SK-N-SH (cell line): ENCODE data around the gene SLC35F1. TPM values are rescaled to one million over a fixed set of nuclear protein-coding genes. Genes with fewer than 3 reads are reported as not detected.

ENCODE experiments used
- CTCF ChIA-PET: fragments of 300-600, 350-600 bp; formaldehyde crosslinking; extraction: SDS; loops from one replicate; lab custom pipeline; 2021; lab: Yijun Ruan, JAX
- POLR2A ChIA-PET: fragments of 350-600 bp; sonication (Branson Sonifier 250); formaldehyde crosslinking; extraction: SDS; loops from one replicate; lab custom pipeline; 2020; ENCODE audit warnings: antibody characterized with exemption, inconsistent platforms; lab: Yijun Ruan, JAX
- DNase-seq: peaks from one replicate; pipeline ENCODE4 v3.0.0; 2012
- H2AFZ ChIP-seq: fragments of 200-600 bp; sonication (generic); 2 replicates; pipeline ENCODE4 v1.8.1; 2016; ENCODE audit warnings: antibody characterized with exemption, mild to moderate bottlenecking, low read depth
- H3F3A ChIP-seq: fragments of 200-600 bp; sonication (generic); replicated peaks from 2 replicates; pipeline ENCODE3; 2016; ENCODE audit warnings: antibody characterized with exemption, mild to moderate bottlenecking; ENCODE audit not compliant: insufficient read depth
- H3K27ac ChIP-seq, 2 experiments: fragments of 200-500 bp in 1 of 2; fragments of 200-600 bp in 1 of 2; sonication (Bioruptor generic) in 1 of 2; sonication (generic), shearing (Covaris generic) in 1 of 2; 2 replicates each; pipeline versions ENCODE4 v1.5.1 to v1.6.1; 2014 to 2016; ENCODE audit warnings: low read depth in 2 of 2, inconsistent platforms in 1 of 2, low read length in 1 of 2, mild to moderate bottlenecking in 1 of 2, mixed read lengths in 1 of 2
- H3K27me3 ChIP-seq: fragments of 200-600 bp; sonication (generic), shearing (Covaris generic); 2 replicates; pipeline ENCODE4 v1.6.1; 2016; ENCODE audit warnings: mixed run types; ENCODE audit not compliant: insufficient read depth
- H3K36me3 ChIP-seq, 2 experiments: fragments of 200-500 bp in 1 of 2; fragments of 200-600 bp in 1 of 2; sonication (Bioruptor generic) in 1 of 2; sonication (generic) in 1 of 2; replicated peaks in 1 of 2; 2 replicates each; pipeline versions ENCODE3 to v1.5.1; 2014 to 2016; ENCODE audit warnings: low read length in 1 of 2, mild to moderate bottlenecking in 1 of 2; ENCODE audit not compliant: insufficient read depth in 2 of 2, control insufficient read depth in 1 of 2
- H3K4me1 ChIP-seq, 2 experiments: fragments of 200-500 bp in 1 of 2; fragments of 200-600 bp in 1 of 2; sonication (Bioruptor generic) in 1 of 2; sonication (generic), shearing (Covaris generic) in 1 of 2; 2 replicates each; pipeline versions ENCODE4 v1.5.1 to v1.6.1; 2014 to 2016; ENCODE audit warnings: low read depth in 1 of 2, low read length in 1 of 2, mixed run types in 1 of 2; ENCODE audit not compliant: insufficient read depth in 2 of 2, control insufficient read depth in 1 of 2
- H3K4me2 ChIP-seq: fragments of 200-600 bp; sonication (generic), shearing (Covaris generic); 2 replicates; pipeline ENCODE4 v1.6.1; 2017; ENCODE audit warnings: mixed run types
- H3K4me3 ChIP-seq, 2 experiments: fragments of 200-500 bp in 1 of 2; fragments of 200-600 bp in 1 of 2; sonication (Bioruptor generic) in 1 of 2; sonication (generic), shearing (Covaris generic) in 1 of 2; 2 replicates each; pipeline versions ENCODE4 v1.5.1 to v1.8.1; 2014 to 2016; ENCODE audit warnings: low read depth in 2 of 2, inconsistent platforms in 1 of 2, low read length in 1 of 2, mild to moderate bottlenecking in 1 of 2, mixed read lengths in 1 of 2, moderate library complexity in 1 of 2
- H3K79me2 ChIP-seq: fragments of 200-600 bp; sonication (generic); 2 replicates; pipeline ENCODE4 v1.8.1; 2017; ENCODE audit warnings: mild to moderate bottlenecking; ENCODE audit not compliant: insufficient read depth
- H3K9ac ChIP-seq: fragments of 200-600 bp; sonication (generic); 2 replicates; pipeline ENCODE4 v1.6.1; 2017; ENCODE audit warnings: mixed run types
- H3K9me2 ChIP-seq: fragments of 200-600 bp; sonication (generic); 2 replicates; pipeline ENCODE4 v1.6.1; 2017; ENCODE audit warnings: mixed run types
- H3K9me3 ChIP-seq: fragments of 200-600 bp; sonication (generic); 2 replicates; pipeline ENCODE4 v1.6.1; 2017; ENCODE audit warnings: mixed run types, mild to moderate bottlenecking, moderate library complexity
- H4K20me1 ChIP-seq: fragments of 200-600 bp; sonication (generic); 2 replicates; pipeline ENCODE4 v1.6.1; 2017; ENCODE audit warnings: mild to moderate bottlenecking, mixed run types; ENCODE audit not compliant: insufficient read depth
- EP300 ChIP-seq, 2 experiments: IDR thresholded peaks; 2 replicates each; pipeline versions ENCODE4 v1.4.0 to v1.6.1; 2012; ENCODE audit warnings: borderline replicate concordance in 1 of 2, low read depth in 1 of 2, low read length in 1 of 2
- EZH2phosphoT487 ChIP-seq: fragments of 200-600 bp; sonication (generic); IDR thresholded peaks from 2 replicates; pipeline ENCODE4 v1.6.1; 2017; ENCODE audit warnings: low read depth, mixed run types, mild to moderate bottlenecking, antibody characterized with exemption, moderate library complexity, borderline replicate concordance
- FOXM1 ChIP-seq: IDR thresholded peaks from 2 replicates; pipeline ENCODE4 v1.4.0; 2012; ENCODE audit warnings: low read depth, mild to moderate bottlenecking
- GATA2 ChIP-seq: sonication (generic); formaldehyde crosslinking; IDR thresholded peaks from 2 replicates; pipeline ENCODE4 v1.5.0; 2020; ENCODE audit warnings: mild to moderate bottlenecking, missing genetic modification reagents
- IRF3 ChIP-seq: fragments of 150-350 bp; IDR thresholded peaks from 2 replicates; pipeline ENCODE4 v1.6.1; 2016; ENCODE audit warnings: mild to moderate bottlenecking, low read depth, low read length
- JUND ChIP-seq: IDR thresholded peaks from 2 replicates; pipeline ENCODE4 v1.4.0; 2012
- MAX ChIP-seq: IDR thresholded peaks from 2 replicates; pipeline ENCODE4 v1.4.0; 2012; ENCODE audit warnings: low read depth
- MEF2A ChIP-seq: IDR thresholded peaks from 2 replicates; pipeline ENCODE4 v1.4.0; 2012; ENCODE audit warnings: low read depth, borderline replicate concordance
- MXI1 ChIP-seq: IDR thresholded peaks from 2 replicates; pipeline ENCODE4 v1.6.1; 2012; ENCODE audit warnings: mild to moderate bottlenecking, low read depth, low read length, improper control_type of control experiment
- NFIC ChIP-seq: IDR thresholded peaks from 2 replicates; pipeline ENCODE4 v1.4.0; 2012; ENCODE audit warnings: borderline replicate concordance
- RAD21 ChIP-seq: IDR thresholded peaks from 2 replicates; pipeline ENCODE4 v1.6.1; 2012; ENCODE audit warnings: mild to moderate bottlenecking, low read length
- RFX5 ChIP-seq: IDR thresholded peaks from 2 replicates; pipeline ENCODE4 v1.6.1; 2012; ENCODE audit warnings: mild to moderate bottlenecking, improper control_type of control experiment, low read length
- SIN3A ChIP-seq: IDR thresholded peaks from 2 replicates; pipeline ENCODE4 v1.6.1; 2012; ENCODE audit warnings: low read depth, mild to moderate bottlenecking, low read length, moderate library complexity, borderline replicate concordance
- TAF1 ChIP-seq: IDR thresholded peaks from 2 replicates; pipeline ENCODE4 v1.6.1; 2012; ENCODE audit warnings: low read depth, mild to moderate bottlenecking, low read length, moderate library complexity, borderline replicate concordance
- TCF12 ChIP-seq: IDR thresholded peaks from 2 replicates; pipeline ENCODE4 v1.4.0; 2012
- TEAD4 ChIP-seq: IDR thresholded peaks from 2 replicates; pipeline ENCODE4 v1.4.0; 2012; ENCODE audit warnings: mild to moderate bottlenecking, borderline replicate concordance; ENCODE audit not compliant: insufficient read depth
- YY1 ChIP-seq: IDR thresholded peaks from 2 replicates; pipeline ENCODE4 v1.4.0; 2012; ENCODE audit warnings: low read depth, mild to moderate bottlenecking
- WGBS: methylation state at CpG from one replicate; pipeline ENCODE4 v1.1.6; 2017; ENCODE audit warnings: low lambda C conversion rate; 5-methylcytosine and 5-hydroxymethylcytosine counted together
- polyA plus RNA-seq, 3 experiments: library from polyadenylated mRNA; depleted of rRNA; stranded (reverse); fragments of >200 nt; gene quantifications; 2 replicates each; pipeline ENCODE4 v1.2.3, GENCODE V29; 2012
- TF ChIP-seq, protein P1 (sequence below): fragments of 150-350 bp; IDR thresholded peaks from 2 replicates; pipeline ENCODE4 v1.6.1; 2017; ENCODE audit warnings: antibody characterized with exemption, low read length, low read depth, borderline replicate concordance
- TF ChIP-seq, protein P2 (sequence below): IDR thresholded peaks from 2 replicates; pipeline ENCODE4 v1.4.0; 2012; ENCODE audit warnings: low read depth, borderline replicate concordance

The SLC35F1 gene
- polyA plus RNA-seq, 1 of the 3 experiments (the other 2 are of a cell fraction), result under 0.01 TPM

DNA sequence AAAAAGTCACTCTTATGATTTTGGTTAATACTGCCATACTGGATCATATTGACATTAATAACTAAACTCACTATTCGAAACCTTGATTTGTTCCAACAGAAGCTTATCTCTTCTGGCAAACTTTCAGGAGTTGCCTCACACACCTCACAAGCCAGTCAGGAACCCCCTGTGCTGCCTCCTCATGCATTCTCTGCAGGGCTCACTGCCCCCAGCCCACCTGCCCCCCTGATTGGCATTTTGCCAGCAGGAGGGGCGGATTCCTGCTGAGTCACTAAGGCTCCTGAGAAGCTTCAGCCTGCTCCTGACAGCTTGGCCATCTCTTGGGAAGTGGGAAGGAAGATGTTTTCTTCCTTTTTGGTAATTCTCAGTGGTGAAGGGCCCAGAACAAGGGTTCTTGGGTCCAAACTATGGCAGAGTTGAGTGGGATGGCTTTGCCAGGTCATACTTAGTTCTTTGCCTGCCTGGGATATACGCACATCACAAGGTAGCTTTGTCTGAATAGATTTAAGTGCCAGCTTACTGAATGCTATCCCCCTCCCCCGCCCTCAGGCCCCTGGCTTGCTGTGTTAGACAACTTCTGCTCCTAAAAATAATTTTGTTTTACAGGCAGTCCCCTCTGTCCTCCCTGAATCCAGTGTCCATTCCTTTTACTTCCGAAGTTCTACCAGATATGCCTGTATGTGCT lies 31.4 kb downstream of the SLC35F1 start:
- Histone ChIP-seq H2AFZ (no peak overlapping the region), H3K9me2 (no peaks in the 10 kb centered on the region), H4K20me1 (no peaks in the 10 kb centered on the region), H3K4me1 (no peaks in the 10 kb centered on the region), H3K9ac (no peak overlapping the region), H3F3A (no peaks in the 10 kb centered on the region), H3K9me3 (no peaks in the 10 kb centered on the region), H3K4me2 (no peak overlapping the region), H3K79me2 (no peaks in the 10 kb centered on the region), H3K4me3 (no peak overlapping the region), H3K27ac (no peak overlapping the region), H3K36me3 (no peaks in the 10 kb centered on the region), H3K27me3 (no peaks in the 10 kb centered on the region)
- TF ChIP-seq FOXM1 (no peak), MXI1 (no peak), TAF1 (no peak), NFIC (0 out of 2 replicates have a peak, but pooled peaks have one; percentile 16), JUND (no peak), EP300 (IDR thresholded peaks at IDR 0.05; ENCODE audit: borderline replicate concordance in 1 of 2, low read depth in 1 of 2, low read length in 1 of 2) (no peak)
- DNase-seq, result no peak
- POLR2A ChIA-PET, result no interaction called here
- 7% methylated on average over 5 of the region's 5 CpGs for WGBS
- CTCF ChIA-PET, result interaction anchor here (0.7 kb wide), 1 partner anchor 50 kb away, joined by 3 read pairs; no protein-coding TSS in a partner anchor

DNA sequence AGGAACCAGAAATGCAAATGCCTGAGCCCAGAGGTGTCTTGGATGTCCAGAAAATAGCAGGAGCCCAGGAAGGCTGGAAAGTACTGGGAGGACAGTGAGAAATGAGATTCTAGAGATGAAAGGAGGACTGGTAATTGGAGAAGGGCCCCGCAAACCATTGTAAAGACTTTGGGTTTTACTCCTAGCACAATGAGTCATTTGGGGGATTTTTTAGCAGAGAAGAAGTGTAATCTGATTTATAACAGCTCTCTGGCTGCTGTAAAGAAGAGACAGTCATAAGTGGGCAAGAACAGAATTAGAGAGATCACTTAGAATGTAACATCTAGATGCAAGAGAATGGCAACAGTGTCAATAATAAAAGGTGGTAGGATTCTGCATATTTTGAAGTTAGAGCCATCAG lies 40.2 kb downstream of the SLC35F1 start:
- Histone ChIP-seq H3K4me1 (no peaks in the 10 kb centered on the region), H3F3A (no peaks in the 10 kb centered on the region), H3K27me3 (no peaks in the 10 kb centered on the region), H3K36me3 (no peaks in the 10 kb centered on the region), H4K20me1 (no peaks in the 10 kb centered on the region), H3K9me2 (no peaks in the 10 kb centered on the region), H3K27ac (no peak overlapping the region), H3K9me3 (no peaks in the 10 kb centered on the region), H3K4me2 (no peak overlapping the region), H3K9ac (no peak overlapping the region), H3K79me2 (no peaks in the 10 kb centered on the region), H3K4me3 (no peak overlapping the region), H2AFZ (no peak overlapping the region)
- no peak for DNase-seq
- 0% methylated on average over 1 of the region's 1 CpG for WGBS
- TF ChIP-seq TEAD4, result no peak
- TF ChIP-seq JUND, result no peak
- no peak for TF ChIP-seq RFX5
- TF ChIP-seq FOXM1, result no peak
- TF ChIP-seq SIN3A, result no peak
- TF ChIP-seq MEF2A, result no peak
- TF ChIP-seq MAX, result no peak
- no peak for TF ChIP-seq GATA2 (CRISPR knock-in tag)
- TF ChIP-seq MXI1, result no peak
- TF ChIP-seq YY1, result no peak
- TF ChIP-seq IRF3, result no peak
- TF ChIP-seq, protein P1, sequence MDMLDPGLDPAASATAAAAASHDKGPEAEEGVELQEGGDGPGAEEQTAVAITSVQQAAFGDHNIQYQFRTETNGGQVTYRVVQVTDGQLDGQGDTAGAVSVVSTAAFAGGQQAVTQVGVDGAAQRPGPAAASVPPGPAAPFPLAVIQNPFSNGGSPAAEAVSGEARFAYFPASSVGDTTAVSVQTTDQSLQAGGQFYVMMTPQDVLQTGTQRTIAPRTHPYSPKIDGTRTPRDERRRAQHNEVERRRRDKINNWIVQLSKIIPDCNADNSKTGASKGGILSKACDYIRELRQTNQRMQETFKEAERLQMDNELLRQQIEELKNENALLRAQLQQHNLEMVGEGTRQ, result no peak
- TF ChIP-seq TAF1, result no peak
- TF ChIP-seq RAD21, result no peak
- no peak for TF ChIP-seq EZH2phosphoT487
- TF ChIP-seq, protein P2, sequence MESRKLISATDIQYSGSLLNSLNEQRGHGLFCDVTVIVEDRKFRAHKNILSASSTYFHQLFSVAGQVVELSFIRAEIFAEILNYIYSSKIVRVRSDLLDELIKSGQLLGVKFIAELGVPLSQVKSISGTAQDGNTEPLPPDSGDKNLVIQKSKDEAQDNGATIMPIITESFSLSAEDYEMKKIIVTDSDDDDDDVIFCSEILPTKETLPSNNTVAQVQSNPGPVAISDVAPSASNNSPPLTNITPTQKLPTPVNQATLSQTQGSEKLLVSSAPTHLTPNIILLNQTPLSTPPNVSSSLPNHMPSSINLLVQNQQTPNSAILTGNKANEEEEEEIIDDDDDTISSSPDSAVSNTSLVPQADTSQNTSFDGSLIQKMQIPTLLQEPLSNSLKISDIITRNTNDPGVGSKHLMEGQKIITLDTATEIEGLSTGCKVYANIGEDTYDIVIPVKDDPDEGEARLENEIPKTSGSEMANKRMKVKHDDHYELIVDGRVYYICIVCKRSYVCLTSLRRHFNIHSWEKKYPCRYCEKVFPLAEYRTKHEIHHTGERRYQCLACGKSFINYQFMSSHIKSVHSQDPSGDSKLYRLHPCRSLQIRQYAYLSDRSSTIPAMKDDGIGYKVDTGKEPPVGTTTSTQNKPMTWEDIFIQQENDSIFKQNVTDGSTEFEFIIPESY, result no peak
- TF ChIP-seq TCF12, result no peak
- ChIA-PET CTCF (no interaction called here), POLR2A (no interaction called here)
